Left renal pelvis (tissue), 4 donors: ENCODE results near the gene LAT. TPM values are rescaled to one million over a fixed set of nuclear protein-coding genes. Genes with fewer than 3 reads are reported as not detected.
"Not testable (repeated sequence)": the region's sequence is repeated elsewhere in the genome, so short reads cannot be mapped to it uniquely, and the experiment has no call there.

Experiments
- DNase-seq, 4 donors: peaks; one replicate each; pipeline ENCODE4 v3.0.0-alpha.2; 2013; ENCODE audit warnings: low read depth in 4 of 4, low spot score in 3 of 4
- polyA plus RNA-seq, 4 donors: library from polyadenylated mRNA; unstranded; fragments of 120-200 nt; gene quantifications; one replicate each; pipeline ENCODE4 v1.2.1, GENCODE V29; 2013; ENCODE audit not compliant: insufficient read length in 4 of 4

The LAT gene, protein sequence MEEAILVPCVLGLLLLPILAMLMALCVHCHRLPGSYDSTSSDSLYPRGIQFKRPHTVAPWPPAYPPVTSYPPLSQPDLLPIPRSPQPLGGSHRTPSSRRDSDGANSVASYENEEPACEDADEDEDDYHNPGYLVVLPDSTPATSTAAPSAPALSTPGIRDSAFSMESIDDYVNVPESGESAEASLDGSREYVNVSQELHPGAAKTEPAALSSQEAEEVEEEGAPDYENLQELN
- 1 to 10 TPM; 4.7 to 9.9 (median 5.9) TPM for polyA plus RNA-seq

DNA sequence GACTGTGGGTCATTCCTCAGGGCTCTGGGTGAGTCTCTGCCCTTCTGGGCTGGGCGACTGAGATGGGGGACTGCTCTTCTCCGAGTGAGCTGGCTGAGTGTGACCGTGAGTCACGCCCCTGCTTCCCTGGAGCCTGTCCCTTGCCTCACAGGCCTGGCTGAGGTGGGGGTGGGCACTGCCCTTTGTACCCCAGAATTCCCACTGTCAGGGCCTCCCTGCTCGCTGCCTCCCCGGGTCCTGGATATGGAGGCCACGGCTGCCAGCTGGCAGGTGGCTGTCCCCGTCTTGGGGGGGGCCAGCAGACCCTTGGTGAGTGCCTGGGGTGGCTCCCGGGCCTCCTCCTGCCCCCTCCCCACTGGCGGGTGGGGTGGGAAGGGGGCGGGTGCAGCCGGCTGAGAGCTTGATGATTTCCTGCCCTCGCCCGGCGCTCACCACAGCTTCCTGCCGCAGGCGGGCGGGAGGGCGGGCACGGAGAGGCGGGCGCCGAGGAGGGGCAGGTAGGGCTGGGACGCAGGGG, at the start of gene LAT:
LAT (plus strand) TSS at position 434 of the 517 bp plus-strand sequence. CDS start 366 bp downstream, outside the sequence.
- DNase-seq = no peak

DNA sequence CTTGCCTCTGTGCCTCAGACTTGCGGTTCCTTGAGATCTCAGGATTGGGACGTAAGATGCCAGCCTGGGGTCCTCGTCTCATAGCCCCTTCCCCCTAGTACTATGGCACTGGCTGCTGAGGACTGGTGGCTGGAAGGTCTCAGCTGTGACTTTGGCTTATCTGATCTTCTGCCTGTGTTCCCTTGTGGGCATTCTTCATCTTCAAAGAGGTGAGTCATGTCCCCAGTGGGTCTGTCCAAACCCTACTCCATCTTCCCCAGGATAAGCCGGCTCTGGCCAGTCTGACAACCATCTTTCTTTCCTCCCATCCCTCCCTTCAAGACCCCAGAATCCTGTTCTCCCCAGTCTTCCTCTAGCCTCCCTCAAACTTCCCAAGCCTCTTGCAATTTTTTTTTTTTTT, 49.5 kb upstream of the LAT start:
- no peak for DNase-seq

DNA sequence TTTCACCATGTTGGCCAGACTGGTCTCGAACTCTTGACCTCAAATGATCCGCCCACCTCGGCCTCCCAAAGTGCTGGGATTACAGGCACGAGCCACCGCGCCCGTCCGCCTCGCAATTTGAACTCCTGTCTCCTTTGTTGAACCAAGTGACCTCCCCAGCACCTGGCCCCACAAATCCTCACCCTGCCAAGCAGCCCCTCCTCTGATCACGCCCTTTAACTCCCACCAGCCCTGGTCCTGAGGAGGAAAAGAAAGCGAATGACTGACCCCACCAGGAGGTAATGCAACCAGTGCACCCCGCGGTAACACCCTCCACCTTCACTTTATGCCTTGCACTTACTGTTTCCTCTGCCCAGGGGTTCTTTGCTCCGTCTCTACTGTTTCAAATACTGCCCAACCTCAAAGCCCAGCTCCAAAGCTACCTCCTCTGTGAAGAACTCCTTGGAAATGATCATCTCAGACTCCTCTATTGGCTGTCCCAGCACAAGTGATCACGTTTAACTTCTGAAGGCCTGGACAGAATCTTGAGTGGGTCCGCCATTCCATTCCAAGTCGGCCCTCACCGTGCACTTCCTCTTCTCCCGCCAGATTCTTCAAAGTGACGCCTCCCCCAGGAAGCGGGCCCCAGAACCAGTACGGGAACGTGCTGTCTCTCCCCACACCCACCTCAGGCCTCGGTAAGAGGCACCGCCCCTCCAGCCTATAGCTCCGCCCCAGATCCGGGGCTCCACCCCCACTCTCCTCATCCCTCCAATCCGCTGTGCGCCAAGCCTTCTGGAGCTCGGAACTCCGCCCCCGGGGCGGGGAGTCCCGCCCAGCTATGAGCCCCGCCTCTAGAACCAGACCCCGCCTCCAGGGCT, 48.7 kb upstream of the LAT start:
- DNase-seq = no peak

DNA sequence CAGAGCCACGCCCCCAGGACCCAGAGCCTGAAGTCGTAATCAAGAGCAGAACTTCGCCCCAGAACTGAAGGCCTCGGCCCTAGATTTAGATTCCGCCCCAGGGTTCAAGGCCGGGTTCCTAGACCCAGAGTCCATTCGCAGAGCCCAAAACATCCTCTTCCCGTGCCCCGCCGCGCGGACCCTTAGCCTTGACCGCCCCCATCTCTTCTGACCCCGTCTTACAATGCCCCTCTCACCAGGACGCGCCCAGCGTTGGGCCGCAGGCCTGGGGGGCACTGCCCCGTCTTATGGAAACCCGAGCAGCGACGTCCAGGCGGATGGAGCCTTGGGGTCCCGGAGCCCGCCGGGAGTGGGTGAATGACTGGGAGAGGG, 48.1 kb upstream of the LAT start:
- no peak for DNase-seq

DNA sequence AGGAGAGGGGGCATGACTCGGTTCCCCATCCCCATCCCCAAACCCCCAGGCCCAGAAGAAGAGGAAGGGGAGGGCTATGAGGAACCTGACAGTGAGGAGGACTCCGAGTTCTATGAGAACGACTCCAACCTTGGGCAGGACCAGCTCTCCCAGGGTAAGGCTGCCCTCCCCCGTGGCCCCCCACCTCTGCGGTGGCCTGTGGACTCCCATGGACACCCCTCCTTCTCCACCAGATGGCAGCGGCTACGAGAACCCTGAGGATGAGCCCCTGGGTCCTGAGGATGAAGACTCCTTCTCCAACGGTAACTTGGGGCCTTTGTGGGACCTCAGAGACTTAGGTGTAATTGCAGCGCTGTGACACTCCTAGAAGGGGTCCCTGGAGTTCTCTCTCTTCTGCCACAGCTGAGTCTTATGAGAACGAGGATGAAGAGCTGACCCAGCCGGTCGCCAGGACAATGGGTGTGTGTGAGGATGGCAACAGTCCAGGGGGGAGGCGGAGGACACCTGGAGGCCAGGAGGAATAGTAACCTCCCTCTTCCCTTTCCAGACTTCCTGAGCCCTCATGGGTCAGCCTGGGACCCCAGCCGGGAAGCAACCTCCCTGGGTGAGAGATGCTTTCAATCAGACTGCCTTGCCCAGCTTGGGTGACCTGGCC, 47.5 kb upstream of the LAT start:
- no peak for DNase-seq

DNA sequence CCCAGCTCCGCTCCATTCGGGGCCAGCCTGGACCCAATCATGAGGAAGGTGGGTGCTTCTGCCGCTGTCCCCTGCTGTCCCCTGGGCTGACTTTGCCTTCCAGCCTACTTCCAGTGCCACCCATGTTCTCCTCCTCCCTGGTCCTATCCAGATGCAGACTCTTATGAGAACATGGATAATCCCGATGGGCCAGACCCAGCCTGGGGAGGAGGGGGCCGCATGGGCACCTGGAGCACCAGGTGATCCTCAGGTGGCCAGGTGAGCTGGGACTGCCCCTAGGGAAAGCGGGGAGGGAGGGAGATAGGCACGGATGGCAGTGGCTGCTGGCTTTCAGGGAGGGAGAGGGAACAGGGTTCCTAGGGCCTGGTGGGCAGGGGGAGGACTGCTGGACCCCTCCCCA, 46.1 kb upstream of the LAT start:
- DNase-seq = no peak

DNA sequence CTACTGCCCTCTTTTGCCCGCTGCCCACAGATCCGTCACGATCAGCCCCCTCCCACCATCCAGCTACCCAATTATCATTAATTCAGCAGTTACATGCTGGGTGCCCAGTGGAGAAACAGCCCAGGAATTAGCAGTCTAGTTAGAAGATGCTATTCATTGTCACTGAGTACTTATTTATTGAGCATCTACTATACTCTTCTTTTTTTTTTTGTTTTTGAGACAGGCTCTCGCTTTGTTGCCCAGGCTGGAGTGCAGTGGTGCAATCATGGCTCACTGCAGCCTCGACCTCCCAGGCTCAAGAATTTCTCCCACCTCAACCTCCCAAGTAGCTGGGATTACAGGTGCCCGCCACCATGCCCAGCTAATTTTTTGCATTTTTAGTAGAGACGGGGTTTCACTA, 45.0 kb upstream of the LAT start:
- DNase-seq = not testable (repeated sequence)

DNA sequence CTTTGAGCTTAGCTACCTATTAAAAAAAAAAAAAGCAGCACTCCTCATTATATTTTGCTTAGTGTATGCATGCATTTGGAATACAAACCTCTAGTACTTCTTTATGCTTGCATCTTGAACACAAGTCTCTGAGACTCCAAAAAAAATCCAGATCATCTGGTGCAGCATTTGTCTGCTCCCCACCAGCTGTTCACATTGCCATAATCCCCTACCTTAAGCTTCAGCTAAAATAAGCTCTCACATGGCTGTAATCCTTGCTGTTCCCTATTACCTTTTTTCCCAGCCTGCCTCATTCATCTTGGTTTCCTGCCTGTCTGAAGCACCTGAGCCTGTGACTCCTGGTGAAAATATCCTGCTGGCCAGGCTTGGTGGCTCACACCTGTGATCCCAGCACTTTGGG, 41.6 kb upstream of the LAT start:
- no peak for DNase-seq

DNA sequence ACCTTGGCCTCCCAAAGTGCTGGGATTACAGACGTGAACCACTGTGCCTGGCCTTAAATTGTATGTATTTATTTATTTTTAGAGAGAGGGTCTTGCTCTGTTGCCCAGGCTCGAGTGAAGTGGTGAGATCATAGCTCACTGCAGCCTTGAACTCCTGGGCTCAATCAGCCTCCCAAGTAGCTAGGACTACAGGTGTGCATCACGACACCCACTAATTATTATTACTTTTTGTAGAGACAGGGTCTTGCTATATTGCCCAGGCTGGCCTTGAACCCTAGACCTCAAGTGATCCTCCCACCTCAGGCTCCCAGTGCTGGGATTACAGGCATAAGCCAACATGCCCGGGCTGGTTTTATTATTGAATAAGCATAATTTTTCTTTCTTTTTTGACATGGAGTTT, 38.2 kb upstream of the LAT start:
- no peak for DNase-seq

DNA sequence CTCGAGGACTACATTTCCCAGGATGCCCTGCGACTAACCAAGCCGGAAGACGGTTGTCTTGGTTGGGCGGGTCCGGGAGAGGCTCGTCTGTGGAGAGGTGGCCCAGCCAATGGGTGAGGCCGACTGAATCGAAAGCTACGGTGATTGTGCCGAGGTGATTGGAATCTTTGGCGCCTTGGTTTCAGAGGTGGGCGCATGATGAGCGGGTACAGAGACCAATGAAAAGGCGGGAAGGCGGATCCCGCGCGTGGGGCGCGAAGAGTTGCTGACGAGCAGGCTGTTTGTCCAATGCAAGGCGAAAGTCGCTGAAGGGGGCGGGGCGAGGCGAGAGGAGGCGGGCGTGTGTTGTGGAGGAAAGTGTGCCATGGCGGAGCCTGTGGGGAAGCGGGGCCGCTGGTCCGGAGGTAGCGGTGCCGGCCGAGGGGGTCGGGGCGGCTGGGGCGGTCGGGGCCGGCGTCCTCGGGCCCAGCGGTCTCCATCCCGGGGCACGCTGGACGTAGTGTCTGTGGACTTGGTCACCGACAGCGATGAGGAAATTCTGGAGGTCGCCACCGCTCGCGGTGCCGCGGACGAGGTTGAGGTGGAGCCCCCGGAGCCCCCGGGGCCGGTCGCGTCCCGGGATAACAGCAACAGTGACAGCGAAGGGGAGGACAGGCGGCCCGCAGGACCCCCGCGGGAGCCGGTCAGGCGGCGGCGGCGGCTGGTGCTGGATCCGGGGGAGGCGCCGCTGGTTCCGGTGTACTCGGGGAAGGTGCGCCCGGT, 34.0 kb upstream of the LAT start, which contains the start of gene NFATC2IP:
NFATC2IP (plus strand) TSS at position 290 of the 762 bp plus-strand sequence; CDS start at position 365, 75 bp downstream.
- DNase-seq = peak; percentile 99

DNA sequence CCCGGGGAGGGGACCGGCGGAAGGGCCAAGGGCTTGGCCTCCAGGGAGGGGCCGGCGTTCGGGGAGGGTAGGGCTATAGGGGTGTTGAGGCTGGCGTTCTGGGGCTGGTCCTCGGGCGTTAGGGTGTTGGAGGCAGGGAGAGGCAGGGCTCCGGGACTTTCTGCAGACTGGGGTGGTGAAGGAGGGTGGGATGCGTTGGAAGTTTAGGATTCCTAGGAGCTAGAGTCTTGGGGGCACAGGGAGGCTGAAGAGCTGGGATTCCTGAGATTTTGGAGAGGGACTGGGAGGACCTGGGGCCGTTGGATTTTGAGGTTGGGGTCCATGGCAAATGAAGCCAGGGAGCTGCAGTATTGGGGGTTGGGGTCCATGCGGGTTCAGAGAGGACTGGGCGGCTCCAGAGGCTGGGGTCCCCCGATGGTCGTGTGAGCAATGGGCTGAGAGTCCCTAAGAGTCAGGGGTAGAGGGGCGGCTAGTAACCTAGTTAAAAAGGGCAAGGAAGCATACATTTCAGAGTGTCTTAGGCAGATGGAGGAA, 33.4 kb upstream of the LAT start:
- no peak for DNase-seq

DNA sequence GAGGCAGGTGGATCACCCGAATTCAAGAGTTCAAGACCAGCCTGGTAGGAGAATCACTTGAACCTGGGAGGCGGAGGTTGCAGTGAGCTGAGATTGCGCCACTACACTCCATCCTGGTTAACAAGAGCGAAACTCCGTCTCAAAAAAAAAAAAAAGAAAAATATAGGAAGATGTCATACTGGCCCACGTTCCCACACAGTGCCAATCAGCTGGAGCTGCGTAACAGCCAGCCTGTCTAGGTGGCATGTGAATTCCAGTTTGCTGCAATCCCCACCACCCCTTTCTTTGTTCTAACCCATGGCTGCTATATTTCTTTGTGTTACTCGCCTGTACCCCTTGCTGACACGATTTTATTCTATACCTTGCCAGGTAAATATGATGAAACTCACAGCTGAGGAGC, 26.6 kb upstream of the LAT start:
- no peak for DNase-seq

DNA sequence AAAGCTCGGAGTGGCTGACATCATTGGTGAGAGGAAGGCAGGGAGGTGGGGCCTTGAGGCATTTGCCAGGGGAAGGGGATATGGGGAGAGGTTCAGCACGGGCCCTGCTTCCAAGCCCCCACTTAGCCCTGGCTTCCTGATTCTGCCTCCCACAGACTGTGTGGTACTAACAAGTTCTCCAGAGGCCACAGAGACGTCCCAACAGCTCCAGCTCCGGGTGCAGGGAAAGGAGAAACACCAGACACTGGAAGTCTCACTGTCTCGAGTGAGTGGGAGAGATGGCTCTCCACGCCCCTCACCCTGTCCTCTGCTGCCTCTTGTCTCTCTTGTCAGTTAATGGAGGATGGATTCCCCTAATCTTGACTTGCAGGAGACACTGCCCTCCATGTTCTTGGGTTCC, 26.0 kb upstream of the LAT start:
- no peak for DNase-seq

DNA sequence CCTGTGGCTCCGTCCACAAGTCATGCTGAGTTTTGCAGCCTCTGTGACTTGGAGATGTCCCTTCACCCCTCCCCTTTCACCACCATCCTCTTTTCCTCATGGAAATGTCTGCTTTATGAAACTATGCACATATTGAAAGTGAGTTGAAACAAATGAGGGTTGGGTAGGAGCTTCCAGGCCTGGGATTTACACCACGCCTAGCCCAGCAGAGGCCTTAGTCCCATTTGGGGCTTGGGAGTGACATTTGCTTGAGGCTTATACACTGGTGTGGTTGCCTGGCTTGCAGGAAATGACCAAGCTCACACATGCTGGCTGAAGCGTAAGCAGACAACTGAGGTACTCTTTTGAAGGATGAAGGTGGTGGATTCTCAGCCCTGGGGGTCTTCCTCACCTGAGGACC, 20.8 kb upstream of the LAT start:
- no peak for DNase-seq

DNA sequence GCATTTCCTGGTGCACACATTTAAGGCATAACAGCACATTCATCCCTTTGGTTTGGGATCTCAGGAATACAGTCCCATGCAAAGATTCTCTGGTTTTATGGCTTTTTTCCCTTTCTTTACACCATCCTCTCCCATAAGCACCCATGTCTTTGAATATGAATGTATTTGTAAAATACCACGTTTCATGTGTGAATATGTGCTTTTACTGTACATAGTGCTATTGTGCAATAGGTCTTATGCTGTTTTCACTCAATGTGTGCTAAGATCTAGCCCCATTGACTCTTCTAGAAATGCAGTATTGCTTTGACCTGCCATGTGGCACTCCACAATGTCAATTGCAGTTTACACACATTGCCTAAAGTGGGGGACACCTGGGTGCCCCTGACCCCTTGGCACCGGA, 20.4 kb upstream of the LAT start:
- no peak for DNase-seq

DNA sequence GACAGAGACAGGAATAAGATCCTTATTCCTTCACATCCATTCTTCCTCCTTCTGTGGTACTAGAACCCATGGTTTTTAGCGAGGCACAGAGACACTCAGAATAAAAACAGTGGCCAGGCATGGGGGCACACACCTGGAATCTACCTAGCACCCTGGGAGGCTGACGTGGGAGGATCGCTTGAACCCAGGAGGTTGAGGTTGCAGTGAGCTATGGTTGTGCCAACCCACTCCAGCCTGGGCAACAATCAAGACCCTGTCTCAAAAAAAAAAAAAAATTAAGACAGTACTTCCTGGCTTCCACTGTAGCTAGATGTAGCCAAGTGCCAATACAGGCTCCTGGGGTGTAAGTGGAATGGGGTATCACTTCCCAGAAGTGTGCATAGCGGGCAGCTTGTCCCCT, 17.7 kb upstream of the LAT start:
- no peak for DNase-seq

DNA sequence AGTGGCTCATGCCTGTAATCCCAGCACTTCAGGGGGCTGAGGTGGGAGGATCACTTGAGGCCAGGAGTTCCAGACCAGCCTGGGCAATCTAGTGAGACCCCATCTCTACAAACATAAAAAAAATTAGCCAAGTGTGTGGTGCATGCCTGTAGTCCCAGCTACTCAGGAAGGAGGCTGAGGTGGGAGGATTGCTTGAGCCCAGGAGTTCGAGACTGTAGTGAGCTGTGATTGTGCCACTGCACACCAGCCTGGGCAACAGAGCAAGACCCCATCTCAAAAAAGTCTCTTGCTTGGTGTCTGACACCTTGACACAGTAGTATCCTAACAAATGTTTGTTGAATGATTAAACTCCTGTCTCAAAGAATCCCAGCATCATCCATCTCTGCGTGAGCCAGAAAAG, 15.2 kb upstream of the LAT start:
- DNase-seq = not testable (repeated sequence)

DNA sequence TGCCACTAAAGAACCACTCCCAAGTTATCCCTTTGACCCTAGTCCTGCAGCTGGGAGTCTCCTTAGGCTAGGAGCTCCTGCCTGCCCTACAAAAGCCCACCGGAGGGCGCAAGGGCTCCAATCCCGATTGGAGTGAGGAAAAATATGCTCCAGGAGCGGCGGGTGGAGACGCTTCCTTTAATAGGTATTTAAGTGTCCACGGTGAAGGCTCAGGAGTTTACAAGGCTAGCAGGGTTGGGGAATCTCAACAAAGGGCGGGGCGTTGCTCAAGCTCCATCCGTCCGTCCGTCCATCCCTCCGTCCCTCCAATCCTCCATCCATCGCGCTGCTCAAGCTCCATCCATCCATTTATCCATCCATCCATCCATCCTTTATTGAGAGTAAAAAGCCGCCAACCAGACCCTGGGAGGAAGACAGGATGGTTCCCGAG, 10.8 kb upstream of the LAT start:
- no peak for DNase-seq

DNA sequence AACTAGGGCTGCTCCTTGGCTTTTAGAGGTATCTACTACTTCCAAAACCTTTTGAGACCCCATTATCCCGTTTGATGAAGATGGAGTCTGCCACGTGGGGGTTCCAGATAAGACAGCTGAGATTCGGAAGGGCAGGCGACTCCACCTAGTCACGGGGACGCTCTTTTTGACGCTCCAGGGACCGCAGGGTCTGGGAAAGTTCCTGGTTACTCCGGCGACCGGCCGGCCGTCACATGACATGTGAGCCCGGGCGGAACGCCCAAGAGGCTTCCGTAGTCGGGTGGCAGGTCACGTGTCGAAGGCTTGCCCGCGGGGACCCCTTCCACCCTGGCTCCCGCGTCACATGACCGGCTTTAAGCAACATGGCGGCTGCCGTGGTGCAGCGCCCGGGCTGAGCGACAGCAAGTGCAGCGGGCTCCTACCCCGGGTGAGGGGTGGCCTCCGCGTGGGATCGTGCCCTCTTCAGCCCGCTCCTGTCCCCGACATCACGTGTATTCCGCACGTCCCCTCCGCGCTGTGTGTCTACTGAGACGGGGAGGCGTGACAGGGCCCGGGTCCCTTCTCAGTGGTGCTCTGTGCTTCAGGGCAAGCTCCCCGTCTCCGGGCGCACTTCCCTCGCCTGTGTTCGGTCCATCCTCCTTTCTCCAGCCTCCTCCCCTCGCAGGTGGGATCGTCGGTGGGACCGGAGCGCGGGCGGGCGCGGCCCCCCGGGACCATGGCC, 10.3 kb upstream of the LAT start, which contains the start of gene SPNS1:
SPNS1 (plus strand) TSS at position 342 of the 721 bp plus-strand sequence; CDS start at position 716, 374 bp downstream.
- DNase-seq = peak; percentile 85 to 94 (median 93)
